ENCODE data around the gene IL17REL.
"Not testable (repeated sequence)": the region's sequence is repeated elsewhere in the genome, so short reads cannot be mapped to it uniquely, and the experiment has no call there.

Gene IL17REL

GRCh38 chr22:50001388-50002231, 11.0 kb downstream of the IL17REL start:
- DNase-seq = no peak

- DNase-seq = no peak
Observed at GRCh38 chr22:50000587-50001387, 11.8 kb downstream of the IL17REL start.

- no peak for DNase-seq
Observed at GRCh38 chr22:49999946-50000586, 12.5 kb downstream of the IL17REL start.

GRCh38 chr22:49999063-49999945, 13.3 kb downstream of the IL17REL start:
- DNase-seq = no peak

DNA sequence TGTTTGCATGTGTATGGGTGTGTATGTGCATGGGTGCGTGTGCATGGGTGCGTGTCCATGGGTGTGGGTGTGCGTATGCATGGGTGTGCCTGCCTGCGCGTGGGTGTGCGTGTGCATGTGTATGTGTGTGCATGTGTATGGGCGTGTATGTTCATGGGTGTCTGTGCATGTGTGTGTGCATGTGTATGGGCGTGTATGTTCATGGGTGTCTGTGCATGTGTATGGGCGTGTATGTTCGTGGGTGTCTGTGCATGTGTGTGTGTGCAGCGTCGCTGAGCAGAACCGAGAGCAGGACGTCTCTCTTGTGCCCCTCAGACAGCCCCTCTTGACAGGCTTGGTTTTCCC, 13.9 kb downstream of the IL17REL start:
- no peak for DNase-seq

DNA sequence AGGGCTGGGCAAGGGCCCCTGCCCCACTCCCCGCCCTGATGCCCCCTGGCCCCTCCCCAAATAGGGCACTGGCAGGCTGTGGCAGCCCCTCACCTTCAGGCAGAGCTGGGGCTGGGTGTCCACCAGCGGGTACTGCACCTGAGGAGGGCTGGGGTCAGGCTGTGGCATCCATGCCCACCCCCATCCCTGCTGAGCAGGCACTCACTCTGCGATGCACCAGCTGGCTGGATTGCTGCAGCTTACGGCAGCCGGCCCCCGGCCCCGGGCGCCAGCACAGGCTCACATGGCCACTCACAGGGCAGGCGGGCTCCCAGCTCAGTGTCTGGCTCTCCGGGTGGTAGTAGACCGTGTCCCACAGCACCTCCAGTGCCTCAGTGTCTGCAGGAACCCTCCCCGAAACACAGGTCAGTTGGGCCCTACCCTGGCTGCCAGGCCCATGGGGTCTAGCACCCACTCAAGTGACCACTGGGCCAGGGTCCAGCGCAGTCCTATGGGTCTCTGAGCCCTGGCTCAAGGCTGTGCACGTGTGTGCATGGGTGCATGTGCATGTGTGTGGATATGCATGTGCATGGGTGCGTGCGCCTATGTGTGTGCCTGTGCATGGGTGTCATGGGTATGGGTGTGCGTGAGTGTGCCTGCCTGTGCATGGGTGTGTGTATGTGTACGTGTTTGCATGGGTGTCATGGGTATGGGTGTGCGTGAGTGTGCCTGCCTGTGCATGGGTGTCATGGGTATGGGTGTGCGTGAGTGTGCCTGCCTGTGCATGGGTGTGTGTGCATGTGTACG, 14.4 kb downstream of the IL17REL start:
- DNase-seq = no peak

- no peak for DNase-seq
Observed at GRCh38 chr22:49997251-49997599, 15.3 kb downstream of the IL17REL start.

DNA sequence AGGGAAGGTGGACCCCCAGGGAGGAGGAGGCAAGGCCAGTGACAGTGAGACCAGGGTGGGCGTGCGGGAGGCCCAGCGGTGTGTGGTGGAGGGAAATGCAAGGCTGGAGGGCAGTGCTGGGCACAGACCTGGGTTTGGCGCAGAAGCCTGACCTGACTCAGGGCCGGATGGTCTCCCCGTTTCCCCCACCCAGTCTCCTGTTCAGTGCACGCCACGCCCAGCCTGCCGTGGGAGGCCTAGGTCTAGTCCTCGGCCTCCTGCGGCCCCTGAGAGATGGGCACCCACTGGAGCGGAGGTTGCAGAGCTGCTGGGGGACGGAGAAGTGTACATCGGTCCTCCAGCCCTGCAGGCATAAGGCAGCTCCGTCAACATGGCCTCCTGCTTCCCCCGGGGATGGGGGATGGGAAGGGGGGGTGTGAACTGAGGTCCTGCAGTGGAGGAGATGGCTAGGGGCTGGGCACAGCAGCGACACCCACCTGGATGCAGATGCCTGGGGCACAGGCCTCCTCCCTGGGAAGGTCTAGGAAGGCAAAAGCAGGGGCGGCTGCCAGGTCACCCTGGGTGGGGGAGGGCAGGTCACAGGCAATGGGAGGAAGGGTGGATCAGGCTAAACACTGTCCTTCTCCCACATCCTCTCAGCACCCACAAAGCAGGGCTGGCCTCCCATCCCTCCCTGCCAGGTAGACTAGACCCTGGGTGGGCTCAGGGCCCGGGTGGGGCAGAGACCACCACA, 15.9 kb downstream of the IL17REL start:
- DNase-seq = no peak

DNA sequence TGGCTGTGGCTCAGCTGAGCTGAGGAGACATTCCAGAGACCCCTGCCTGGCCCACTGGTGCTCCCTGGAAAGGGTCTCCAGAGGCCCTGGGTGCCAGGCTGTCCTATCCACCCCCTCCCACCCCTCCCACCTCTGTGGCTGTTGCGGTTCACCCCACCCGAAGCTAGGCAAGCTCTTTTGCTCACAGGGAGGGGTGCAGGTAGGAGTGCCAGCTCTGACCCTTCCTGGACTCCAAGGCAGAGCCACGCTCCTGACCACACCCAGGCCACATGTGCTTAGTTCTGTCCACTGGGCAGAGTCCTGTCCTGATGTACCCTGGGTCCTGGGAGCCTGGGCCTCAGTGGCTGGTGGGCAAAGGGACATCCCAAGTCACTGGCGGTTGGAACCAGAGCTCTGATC, 16.4 kb downstream of the IL17REL start:
- no peak for DNase-seq

DNA sequence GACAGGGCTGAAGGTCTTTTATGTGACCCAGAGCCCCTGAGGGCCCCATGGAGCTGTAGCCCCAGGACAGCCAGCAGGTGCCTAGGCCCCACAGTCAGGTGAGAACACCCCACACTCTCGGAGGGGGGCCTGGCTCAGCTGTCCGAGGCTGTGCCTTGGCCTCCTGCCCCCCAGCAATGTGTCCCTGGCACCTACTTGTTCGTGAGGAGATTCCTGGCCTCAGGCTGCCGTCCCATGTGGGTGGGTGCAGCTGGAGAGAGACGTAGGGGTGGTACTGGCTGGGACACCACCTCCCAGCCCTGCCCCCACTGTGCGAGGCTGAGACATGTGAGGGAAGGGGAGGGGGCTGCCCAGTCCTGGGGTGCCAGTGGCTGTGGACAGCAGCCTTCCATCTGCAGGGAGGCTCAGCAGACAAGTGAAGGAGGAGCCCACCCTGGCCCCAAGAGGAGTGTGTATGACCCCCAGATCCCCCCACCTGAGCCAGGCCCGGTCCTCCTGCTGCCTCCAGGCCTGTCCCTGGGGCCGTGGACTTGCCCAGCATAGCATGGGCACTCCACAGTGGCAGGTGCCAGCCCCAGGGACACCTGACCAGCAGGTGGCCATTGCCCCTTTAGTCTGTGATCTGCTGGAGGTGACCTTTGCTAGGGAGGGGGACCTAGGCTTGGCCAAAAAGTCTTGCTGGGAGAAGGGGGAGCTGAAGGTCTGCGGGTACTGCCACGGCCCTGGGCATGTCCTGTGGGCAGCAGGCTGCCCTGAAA, 17.0 kb downstream of the IL17REL start:
- no peak for DNase-seq

DNA sequence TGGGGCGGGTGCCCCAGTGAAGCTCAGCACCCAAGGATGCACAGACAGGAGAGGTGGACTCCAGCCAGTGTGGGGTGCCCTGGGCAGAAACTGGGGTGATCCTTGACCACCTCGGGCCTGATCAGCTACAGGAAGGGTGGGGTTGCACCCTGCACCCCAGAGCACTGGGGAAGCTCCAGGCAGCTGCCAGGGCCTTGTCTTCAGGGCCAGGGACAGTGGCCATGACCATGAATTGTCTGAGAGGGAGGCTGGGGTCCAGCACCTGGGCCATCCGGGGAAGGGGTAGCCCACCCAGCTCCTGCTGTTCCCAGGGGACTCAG, 17.6 kb downstream of the IL17REL start:
- no peak for DNase-seq

DNA sequence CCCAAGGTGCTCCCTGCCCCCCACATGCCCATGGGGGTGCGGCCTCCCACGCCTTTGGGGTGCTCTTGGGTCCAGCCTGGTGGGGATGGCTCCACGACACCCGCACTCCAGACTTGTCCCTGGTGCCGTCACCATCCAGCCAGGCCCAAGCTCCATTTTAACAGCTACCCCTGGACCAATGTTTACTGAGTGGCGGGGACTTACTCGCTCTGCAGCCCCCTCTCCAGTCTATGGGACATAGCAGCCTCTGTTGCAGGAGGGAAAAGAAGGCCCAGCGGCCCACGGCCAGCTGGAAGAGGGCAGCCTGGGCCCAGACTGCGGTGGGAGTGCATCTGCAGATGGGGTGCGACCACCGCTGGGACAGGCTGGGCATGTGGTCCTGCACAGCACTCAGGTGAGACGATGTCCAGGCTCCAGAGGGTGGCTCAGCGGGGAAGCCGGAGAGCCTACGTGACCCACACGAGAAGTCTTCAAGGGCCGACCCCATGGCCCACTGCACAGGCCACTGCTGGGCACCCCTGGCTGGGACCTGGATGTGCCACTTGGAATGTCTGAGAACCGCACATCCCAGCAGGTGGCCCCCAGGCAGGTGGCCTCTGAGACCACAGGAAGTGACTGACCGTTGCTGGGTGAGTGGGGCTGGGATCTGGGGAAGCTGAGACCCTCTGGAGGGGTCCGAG, 18.1 kb downstream of the IL17REL start:
- DNase-seq = no peak

- no peak for DNase-seq
Observed at GRCh38 chr22:49993649-49994360, 18.8 kb downstream of the IL17REL start.

- no peak for DNase-seq
Observed at GRCh38 chr22:49992921-49993648, 19.5 kb downstream of the IL17REL start.

GRCh38 chr22:49991907-49992533, 20.5 kb downstream of the IL17REL start:
- DNase-seq = no peak

GRCh38 chr22:49991167-49991566, 21.4 kb downstream of the IL17REL start:
- no peak for DNase-seq

- not testable (repeated sequence) for DNase-seq
Observed at GRCh38 chr22:49989826-49990225, 22.7 kb downstream of the IL17REL start.

DNA sequence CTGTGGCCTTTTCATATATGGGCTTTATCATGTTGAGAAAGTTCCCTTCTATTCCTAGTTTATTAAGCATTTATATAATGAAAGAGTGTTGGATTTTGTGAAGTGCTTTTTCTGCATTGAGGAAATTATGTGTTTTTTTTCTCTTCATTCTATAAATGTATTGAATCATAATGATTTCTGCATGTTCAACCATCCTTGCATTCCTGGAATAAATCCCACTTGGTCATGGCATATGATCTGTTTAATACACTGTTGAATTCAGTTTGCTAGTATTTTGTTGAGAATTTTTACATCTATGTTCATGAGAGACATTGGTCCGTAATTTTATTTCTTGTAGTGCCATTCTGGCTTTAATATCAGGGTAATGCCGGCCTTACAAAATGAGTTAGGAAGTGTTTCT, 26.2 kb downstream of the IL17REL start:
- DNase-seq = no peak
